GM23338 (cell line): ENCODE data around the gene RHOA. TPM values are rescaled to one million over a fixed set of nuclear protein-coding genes. Genes with fewer than 3 reads are reported as not detected.

Experiments
- ATAC-seq: fragments of 200-7000 bp; cut with Tn5 transposase; 3 replicates; pipeline ENCODE4 v1.9.1; 2020
- DNase-seq: peaks from one replicate; pipeline ENCODE4 v3.0.0-alpha.2; 2015; ENCODE audit warnings: low spot score
- H2AFZ ChIP-seq: fragments of 200-600 bp; sonication (generic); 2 replicates; pipeline ENCODE4 v1.8.0; 2016; ENCODE audit warnings: antibody characterized with exemption, mild to moderate bottlenecking, moderate library complexity
- H3F3A ChIP-seq: fragments of 200-600 bp; sonication (generic); replicated peaks from 2 replicates; pipeline ENCODE4 v1.8.0; 2017; ENCODE audit warnings: antibody characterized with exemption, mixed run types, low read depth
- H3K27ac ChIP-seq: fragments of 200-600 bp; sonication (generic); 2 replicates; pipeline ENCODE4 v1.6.1; 2016; ENCODE audit warnings: low read depth
- H3K27me3 ChIP-seq: fragments of 200-600 bp; sonication (generic); 2 replicates; pipeline ENCODE4 v1.8.0; 2016; ENCODE audit warnings: mild to moderate bottlenecking, mixed run types, moderate library complexity; ENCODE audit not compliant: insufficient read depth
- H3K36me3 ChIP-seq: fragments of 200-600 bp; sonication (generic); 2 replicates; pipeline ENCODE4 v1.8.0; 2016; ENCODE audit warnings: mild to moderate bottlenecking; ENCODE audit not compliant: insufficient read depth
- H3K4me1 ChIP-seq: fragments of 200-600 bp; sonication (generic); 2 replicates; pipeline ENCODE4 v1.8.0; 2016; ENCODE audit warnings: mild to moderate bottlenecking, moderate library complexity; ENCODE audit not compliant: insufficient read depth
- H3K4me2 ChIP-seq: fragments of 200-600 bp; sonication (generic); 2 replicates; pipeline ENCODE4 v1.7.1; 2017; ENCODE audit warnings: mixed run types
- H3K4me3 ChIP-seq: fragments of 200-600 bp; sonication (generic); 2 replicates; pipeline ENCODE4 v1.6.1; 2016; ENCODE audit warnings: mixed run types
- H3K79me2 ChIP-seq: fragments of 200-600 bp; sonication (generic); replicated peaks from 2 replicates; pipeline ENCODE4 v1.8.0; 2017; ENCODE audit warnings: mild to moderate bottlenecking; ENCODE audit not compliant: insufficient read depth
- H3K9me2 ChIP-seq: fragments of 200-600 bp; sonication (generic); 2 replicates; pipeline ENCODE4 v1.8.0; 2017; ENCODE audit not compliant: insufficient read depth
- H4K20me1 ChIP-seq: fragments of 200-600 bp; sonication (generic); replicated peaks from 2 replicates; pipeline ENCODE4 v1.8.0; 2017; ENCODE audit warnings: mild to moderate bottlenecking; ENCODE audit not compliant: insufficient read depth
- H3K27ac Mint-ChIP-seq: 2 replicates; pipeline ENCODE4 v1.8.0; 2020; ENCODE audit warnings: inconsistent platforms, mild to moderate bottlenecking, moderate library complexity, mixed read lengths
- H3K27me3 Mint-ChIP-seq: 3 replicates; pipeline ENCODE4 v1.8.0; 2022; ENCODE audit warnings: low read depth, mild to moderate bottlenecking, moderate library complexity, mixed read lengths, inconsistent platforms; ENCODE audit not compliant: insufficient read depth, poor library complexity
- H3K36me3 Mint-ChIP-seq: 3 replicates; pipeline ENCODE4 v1.8.0; 2021; ENCODE audit warnings: low read depth, mild to moderate bottlenecking, inconsistent platforms, moderate library complexity, mixed read lengths
- H3K4me1 Mint-ChIP-seq: 3 replicates; pipeline ENCODE4 v1.8.0; 2020; ENCODE audit warnings: mild to moderate bottlenecking, inconsistent platforms, mixed read lengths
- H3K4me3 Mint-ChIP-seq: 3 replicates; pipeline ENCODE4 v1.8.0; 2021; ENCODE audit warnings: moderate library complexity, mild to moderate bottlenecking, inconsistent platforms, mixed read lengths
- H3K9me3 Mint-ChIP-seq: 3 replicates; pipeline ENCODE4 v1.8.0; 2020; ENCODE audit warnings: moderate library complexity, mild to moderate bottlenecking, inconsistent platforms, mixed read lengths
- CREB1 ChIP-seq: fragments of 250-450 bp; sonication (Bioruptor Pico); IDR thresholded peaks from 2 replicates; pipeline ENCODE4 v1.5.0; 2020; ENCODE audit warnings: low read depth, mild to moderate bottlenecking, moderate library complexity
- CTCF ChIP-seq, 2 experiments: fragments of 200-600 bp in 1 of 2; sonication (generic) in 1 of 2; conservative IDR thresholded peaks; 2 replicates each; pipeline versions ENCODE4 v1.5.1 to v1.6.1; 2016 to 2017; ENCODE audit warnings: antibody characterized with exemption in 2 of 2, low read depth in 2 of 2, mild to moderate bottlenecking in 2 of 2, moderate library complexity in 1 of 2
- ETS1 ChIP-seq: IDR thresholded peaks from 2 replicates; pipeline ENCODE4 v1.6.1; 2016; ENCODE audit warnings: antibody characterized with exemption
- EZH2 ChIP-seq: fragments of 200-600 bp; sonication (generic); IDR thresholded peaks from one replicate; pipeline ENCODE4 v1.8.0; 2017; ENCODE audit warnings: antibody characterized with exemption, mild to moderate bottlenecking, low read depth; ENCODE audit not compliant: unreplicated experiment
- EZH2phosphoT487 ChIP-seq: fragments of 200-600 bp; sonication (generic); IDR thresholded peaks from one replicate; pipeline ENCODE4 v1.8.1; 2018; ENCODE audit warnings: antibody characterized with exemption; ENCODE audit not compliant: unreplicated experiment
- JUNB ChIP-seq: IDR thresholded peaks from one replicate; pipeline ENCODE4 v1.6.1; 2016; ENCODE audit warnings: antibody characterized with exemption; ENCODE audit not compliant: unreplicated experiment
- NANOG ChIP-seq: IDR thresholded peaks from 2 replicates; pipeline ENCODE4 v1.6.1; 2016; ENCODE audit warnings: antibody characterized with exemption, borderline replicate concordance
- POLR2AphosphoS5 ChIP-seq: IDR thresholded peaks from 2 replicates; pipeline ENCODE4 v1.6.1; 2016; ENCODE audit warnings: antibody characterized with exemption, low read depth
- REST ChIP-seq: IDR thresholded peaks from one replicate; pipeline ENCODE4 v1.6.1; 2018; ENCODE audit warnings: antibody characterized with exemption; ENCODE audit not compliant: unreplicated experiment
- STAT1 ChIP-seq: IDR thresholded peaks from one replicate; pipeline ENCODE4 v1.6.1; 2016; ENCODE audit warnings: antibody characterized with exemption; ENCODE audit not compliant: unreplicated experiment
- ZNF114 ChIP-seq: fragments of 250-450 bp; sonication (Bioruptor Pico); IDR thresholded peaks from 2 replicates; pipeline ENCODE4 v1.5.0; 2020; ENCODE audit warnings: mild to moderate bottlenecking, moderate library complexity
- ZNF462 ChIP-seq: fragments of 250-450 bp; sonication (Bioruptor Pico); IDR thresholded peaks from 2 replicates; pipeline ENCODE4 v1.5.0; 2020; ENCODE audit warnings: mild to moderate bottlenecking, moderate library complexity
- polyA plus RNA-seq: library from polyadenylated mRNA; unstranded; fragments of >200 nt; fragmentation: Nextera tagmentation; extraction: Ambion mirVana; gene quantifications from 2 replicates; pipeline ENCODE4 v1.2.1, GENCODE V29; 2016
- total RNA-seq: library from RNA; depleted of rRNA; stranded (reverse); fragments of >200 nt; shearing (Covaris generic); gene quantifications from 2 replicates; pipeline ENCODE4 v1.2.3, GENCODE V29; 2014

RHOA gene
- total and polyA plus RNA-seq, 2 experiments from 2014 or later: 248 to 373 TPM

GRCh38 chr3:49362561-49362960 is 49.2 kb downstream of the RHOA start:
- Histone ChIP-seq H3F3A (peaks cover 33% of the 10 kb centered on the region), H3K4me2 (no peak overlapping the region), H3K9me2 (no peaks in the 10 kb centered on the region), H4K20me1 (peaks cover 11% of the 10 kb centered on the region; the same call in 1 of the 2 replicates), H3K27ac (no peak overlapping the region), H3K4me3 (no peak overlapping the region), H3K4me1 (peaks cover 10% of the 10 kb centered on the region; the same call in 1 of the 2 replicates), H3K27me3 (no peaks in the 10 kb centered on the region), H3K36me3 (peaks cover 31% of the 10 kb centered on the region), H3K79me2 (peaks cover 6% of the 10 kb centered on the region), H2AFZ (no peak overlapping the region)
- no peak for DNase-seq
- no peak for ATAC-seq
- Mint-ChIP-seq H3K4me1 (peaks cover 17% of the 10 kb centered on the region), H3K9me3 (no peaks in the 10 kb centered on the region), H3K4me3 (no peak overlapping the region), H3K27me3 (peaks cover 5% of the 10 kb centered on the region), H3K27ac (no peak overlapping the region), H3K36me3 (peaks cover 71% of the 10 kb centered on the region)
- TF ChIP-seq NANOG: no peak
- no peak for TF ChIP-seq STAT1
- no peak for TF ChIP-seq JUNB
- no peak for TF ChIP-seq EZH2phosphoT487
- no peak for TF ChIP-seq ZNF114 (CRISPR knock-in tag)
- TF ChIP-seq ZNF462 (CRISPR knock-in tag): no peak
- no peak for TF ChIP-seq EZH2
- no peak for TF ChIP-seq REST
- TF ChIP-seq ETS1: no peak
- TF ChIP-seq POLR2AphosphoS5: no peak
- no peak for TF ChIP-seq CTCF (conservative IDR thresholded peaks at IDR 0.05; ENCODE audit: low read depth in 2 of 2)
- TF ChIP-seq CREB1 (CRISPR knock-in tag): no peak
